Inferior parietal cortex (tissue), 1 donor: Measurements from ENCODE around the gene USP32.
A peak's percentile ranks its signal among the peaks of the same experiment; 100 is the strongest.
"Not testable (repeated sequence)": the region's sequence is repeated elsewhere in the genome, so short reads cannot be mapped to it uniquely, and the experiment has no call there.

ENCODE experiments used
- DNase-seq: peaks from one replicate; pipeline ENCODE4 v3.0.0-alpha.2; 2016; ENCODE audit errors: extremely low spot score

Gene USP32

GRCh38 chr17:60392042-60392844 is at the start of gene USP32:
Gene USP32 (minus strand): TSS chr17:60392133. CDS start chr17:60391939, 194 bp downstream.
- peak; percentile 95 for DNase-seq

GRCh38 chr17:60439501-60439900 is 47.6 kb upstream of the USP32 start:
- no peak for DNase-seq

- no peak for DNase-seq
These were observed 44.7 kb upstream of the USP32 start for GRCh38 chr17:60436676-60437075.

- DNase-seq: peak; percentile 100
These were observed 43.6 kb upstream of the USP32 start for GRCh38 chr17:60435244-60436167.

GRCh38 chr17:60433021-60433997 is 41.4 kb upstream of the USP32 start:
- not testable (repeated sequence) for DNase-seq

GRCh38 chr17:60430561-60430960 is 38.6 kb upstream of the USP32 start:
- DNase-seq: not testable (repeated sequence)

GRCh38 chr17:60428491-60428890 is 36.6 kb upstream of the USP32 start:
- not testable (repeated sequence) for DNase-seq

- DNase-seq: no peak
These were observed 34.7 kb upstream of the USP32 start for GRCh38 chr17:60426596-60426995.

- DNase-seq: no peak
These were observed 33.7 kb upstream of the USP32 start for GRCh38 chr17:60425626-60426025.

- no peak for DNase-seq
These were observed 31.9 kb upstream of the USP32 start for GRCh38 chr17:60423865-60424264.

- DNase-seq: no peak
These were observed 30.3 kb upstream of the USP32 start, which contains the start of gene CHCT1 for GRCh38 chr17:60422162-60422665. Gene CHCT1 (plus strand): TSS chr17:60422489. CDS start chr17:60422593, 104 bp downstream.

GRCh38 chr17:60421273-60422161 is 29.6 kb upstream of the USP32 start:
- DNase-seq: peak; percentile 53

- DNase-seq: not testable (repeated sequence)
These were observed 27.9 kb upstream of the USP32 start for GRCh38 chr17:60419875-60420274.

GRCh38 chr17:60419003-60419402 is 27.1 kb upstream of the USP32 start:
- not testable (repeated sequence) for DNase-seq

GRCh38 chr17:60416368-60416925 is 24.5 kb upstream of the USP32 start:
- peak; percentile 84 for DNase-seq

- no peak for DNase-seq
These were observed 23.2 kb upstream of the USP32 start for GRCh38 chr17:60415146-60415545.

GRCh38 chr17:60412701-60413100 is 20.8 kb upstream of the USP32 start:
- DNase-seq: no peak

- no peak for DNase-seq
These were observed 18.1 kb upstream of the USP32 start for GRCh38 chr17:60410001-60410400.

- DNase-seq: no peak
These were observed 15.0 kb upstream of the USP32 start for GRCh38 chr17:60406887-60407286.

GRCh38 chr17:60403962-60404361 is 12.0 kb upstream of the USP32 start:
- DNase-seq: no peak
